Astrocyte (in vitro differentiated cells and primary cell): ENCODE results near the gene ESRRB.

Experiments
- CTCF ChIP-seq: IDR thresholded peaks from 2 replicates; pipeline ENCODE4 v1.5.1; 2011; ENCODE audit warnings: low read depth, mild to moderate bottlenecking, inconsistent platforms, low read length, moderate library complexity; ENCODE audit not compliant: insufficient read depth
- EZH2 ChIP-seq: IDR thresholded peaks from 2 replicates; pipeline ENCODE4 v1.6.1; 2012; ENCODE audit warnings: mild to moderate bottlenecking, low read length, inconsistent platforms; ENCODE audit not compliant: insufficient read depth

GRCh38 chr14:76382495-76382832 lies 6.5 kb downstream of the ESRRB start:
- TF ChIP-seq CTCF = no peak
- no peak for TF ChIP-seq EZH2
